ENCODE results near the gene SYCE3. TPM values are rescaled to one million over a fixed set of nuclear protein-coding genes. Genes with fewer than 3 reads are reported as not detected.

The SYCE3 gene
- total and polyA plus RNA-seq, 9 of the 15 experiments (the other 6 are each of a cell fraction or from before 2014, with no cell fraction given), result 0.56 TPM; not detected in 8

DNA sequence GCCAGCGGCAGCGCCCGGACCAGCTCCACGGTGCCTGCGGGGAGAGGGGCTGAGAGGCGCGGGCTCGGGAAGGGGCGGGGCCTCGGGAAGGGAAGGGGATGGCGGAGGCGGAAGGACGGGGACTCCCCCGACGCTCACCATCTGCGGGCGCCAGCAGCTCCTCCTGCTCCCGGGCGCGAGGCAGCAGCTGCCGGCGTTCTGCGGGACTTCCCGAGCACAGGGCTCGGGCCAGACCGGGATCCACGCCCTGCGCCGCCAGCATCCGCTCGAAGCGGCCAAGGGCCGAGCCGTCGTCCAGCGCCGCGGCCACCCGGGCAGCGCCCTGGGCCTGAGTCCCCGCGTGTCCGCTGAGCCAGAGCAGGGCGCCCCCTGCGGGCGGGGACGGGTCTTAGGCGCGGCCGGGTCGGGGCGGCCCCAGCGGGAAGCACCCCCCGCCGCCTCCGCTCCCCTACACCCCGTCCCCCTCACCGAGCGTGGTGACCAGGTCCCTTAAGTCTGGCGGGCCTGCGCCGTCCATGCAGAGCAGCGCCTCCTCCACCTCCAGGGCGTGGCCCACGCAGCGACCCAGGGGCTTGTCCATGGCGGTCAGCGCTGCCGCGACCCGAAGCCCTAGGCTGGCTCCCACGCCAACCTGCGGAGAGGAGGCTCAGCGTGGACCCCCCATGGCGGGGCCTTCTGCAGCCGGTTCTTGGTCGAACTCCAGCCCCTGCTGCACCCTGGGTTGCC, 36.4 kb downstream of the SYCE3 start (continued):
- TF ChIP-seq, protein P1, sequence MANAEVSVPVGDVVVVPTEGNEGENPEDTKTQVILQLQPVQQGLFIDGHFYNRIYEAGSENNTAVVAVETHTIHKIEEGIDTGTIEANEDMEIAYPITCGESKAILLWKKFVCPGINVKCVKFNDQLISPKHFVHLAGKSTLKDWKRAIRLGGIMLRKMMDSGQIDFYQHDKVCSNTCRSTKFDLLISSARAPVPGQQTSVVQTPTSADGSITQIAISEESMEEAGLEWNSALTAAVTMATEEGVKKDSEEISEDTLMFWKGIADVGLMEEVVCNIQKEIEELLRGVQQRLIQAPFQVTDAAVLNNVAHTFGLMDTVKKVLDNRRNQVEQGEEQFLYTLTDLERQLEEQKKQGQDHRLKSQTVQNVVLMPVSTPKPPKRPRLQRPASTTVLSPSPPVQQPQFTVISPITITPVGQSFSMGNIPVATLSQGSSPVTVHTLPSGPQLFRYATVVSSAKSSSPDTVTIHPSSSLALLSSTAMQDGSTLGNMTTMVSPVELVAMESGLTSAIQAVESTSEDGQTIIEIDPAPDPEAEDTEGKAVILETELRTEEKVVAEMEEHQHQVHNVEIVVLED (CRISPR knock-in tag; IDR thresholded peaks at IDR 0.05), result no peak
- TF ChIP-seq ZNF445 (CRISPR knock-in tag; IDR thresholded peaks at IDR 0.05; ENCODE audit: low read depth) (no peak), KLF13 (tag; IDR thresholded peaks at IDR 0.05; ENCODE audit: borderline replicate concordance, low read depth) (no peak), NFIX (CRISPR knock-in tag; IDR thresholded peaks at IDR 0.05; ENCODE audit: low read depth) (no peak), ZNF436 (CRISPR knock-in tag; IDR thresholded peaks at IDR 0.05) (no peak), SIN3A (IDR thresholded peaks at IDR 0.05; ENCODE audit: borderline replicate concordance in 2 of 2, control insufficient read depth in 1 of 2, low read depth in 2 of 2, low read length in 2 of 2) (no peak; a peak in 2 of 4 replicates), SETDB1 (IDR thresholded peaks at IDR 0.05; ENCODE audit: low read length) (no peak), TSC22D4 (tag; IDR thresholded peaks at IDR 0.05) (no peak), POU5F1 (IDR thresholded peaks at IDR 0.05; ENCODE audit: borderline replicate concordance, low read depth, low read length, partially characterized antibody) (no peak), JUN (IDR thresholded peaks at IDR 0.05; ENCODE audit: borderline replicate concordance, low read depth, low read length) (no peak), JUN (CRISPR knock-in tag; IDR thresholded peaks at IDR 0.05; ENCODE audit: borderline replicate concordance) (0 out of 2 replicates have a peak, but pooled peaks have one; percentile 28), SMARCB1 (IDR thresholded peaks at IDR 0.05; ENCODE audit: insufficient read length, low read depth) (no peak), EP300 (IDR thresholded peaks at IDR 0.05; ENCODE audit: low read length) (no peak), GABPB1 (CRISPR knock-in tag; IDR thresholded peaks at IDR 0.05) (no peak), HMG20A (CRISPR knock-in tag; conservative IDR thresholded peaks at IDR 0.05) (no peak), ZFP1 (CRISPR knock-in tag; IDR thresholded peaks at IDR 0.05) (no peak)
- TF ChIP-seq, protein P2, sequence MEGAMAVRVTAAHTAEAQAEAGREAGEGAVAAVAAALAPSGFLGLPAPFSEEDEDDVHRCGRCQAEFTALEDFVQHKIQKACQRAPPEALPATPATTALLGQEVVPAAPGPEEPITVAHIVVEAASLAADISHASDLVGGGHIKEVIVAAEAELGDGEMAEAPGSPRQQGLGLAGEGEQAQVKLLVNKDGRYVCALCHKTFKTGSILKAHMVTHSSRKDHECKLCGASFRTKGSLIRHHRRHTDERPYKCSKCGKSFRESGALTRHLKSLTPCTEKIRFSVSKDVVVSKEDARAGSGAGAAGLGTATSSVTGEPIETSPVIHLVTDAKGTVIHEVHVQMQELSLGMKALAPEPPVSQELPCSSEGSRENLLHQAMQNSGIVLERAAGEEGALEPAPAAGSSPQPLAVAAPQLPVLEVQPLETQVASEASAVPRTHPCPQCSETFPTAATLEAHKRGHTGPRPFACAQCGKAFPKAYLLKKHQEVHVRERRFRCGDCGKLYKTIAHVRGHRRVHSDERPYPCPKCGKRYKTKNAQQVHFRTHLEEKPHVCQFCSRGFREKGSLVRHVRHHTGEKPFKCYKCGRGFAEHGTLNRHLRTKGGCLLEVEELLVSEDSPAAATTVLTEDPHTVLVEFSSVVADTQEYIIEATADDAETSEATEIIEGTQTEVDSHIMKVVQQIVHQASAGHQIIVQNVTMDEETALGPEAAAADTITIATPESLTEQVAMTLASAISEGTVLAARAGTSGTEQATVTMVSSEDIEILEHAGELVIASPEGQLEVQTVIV (CRISPR knock-in tag; IDR thresholded peaks at IDR 0.05; ENCODE audit: borderline replicate concordance), result 0 out of 2 replicates have a peak, but pooled peaks have one; percentile 39
- TF ChIP-seq, protein P3, sequence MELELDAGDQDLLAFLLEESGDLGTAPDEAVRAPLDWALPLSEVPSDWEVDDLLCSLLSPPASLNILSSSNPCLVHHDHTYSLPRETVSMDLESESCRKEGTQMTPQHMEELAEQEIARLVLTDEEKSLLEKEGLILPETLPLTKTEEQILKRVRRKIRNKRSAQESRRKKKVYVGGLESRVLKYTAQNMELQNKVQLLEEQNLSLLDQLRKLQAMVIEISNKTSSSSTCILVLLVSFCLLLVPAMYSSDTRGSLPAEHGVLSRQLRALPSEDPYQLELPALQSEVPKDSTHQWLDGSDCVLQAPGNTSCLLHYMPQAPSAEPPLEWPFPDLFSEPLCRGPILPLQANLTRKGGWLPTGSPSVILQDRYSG (tag; conservative IDR thresholded peaks at IDR 0.05; ENCODE audit: low read depth), result no peak
- TF ChIP-seq, protein P4, sequence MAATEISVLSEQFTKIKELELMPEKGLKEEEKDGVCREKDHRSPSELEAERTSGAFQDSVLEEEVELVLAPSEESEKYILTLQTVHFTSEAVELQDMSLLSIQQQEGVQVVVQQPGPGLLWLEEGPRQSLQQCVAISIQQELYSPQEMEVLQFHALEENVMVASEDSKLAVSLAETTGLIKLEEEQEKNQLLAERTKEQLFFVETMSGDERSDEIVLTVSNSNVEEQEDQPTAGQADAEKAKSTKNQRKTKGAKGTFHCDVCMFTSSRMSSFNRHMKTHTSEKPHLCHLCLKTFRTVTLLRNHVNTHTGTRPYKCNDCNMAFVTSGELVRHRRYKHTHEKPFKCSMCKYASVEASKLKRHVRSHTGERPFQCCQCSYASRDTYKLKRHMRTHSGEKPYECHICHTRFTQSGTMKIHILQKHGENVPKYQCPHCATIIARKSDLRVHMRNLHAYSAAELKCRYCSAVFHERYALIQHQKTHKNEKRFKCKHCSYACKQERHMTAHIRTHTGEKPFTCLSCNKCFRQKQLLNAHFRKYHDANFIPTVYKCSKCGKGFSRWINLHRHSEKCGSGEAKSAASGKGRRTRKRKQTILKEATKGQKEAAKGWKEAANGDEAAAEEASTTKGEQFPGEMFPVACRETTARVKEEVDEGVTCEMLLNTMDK (IDR thresholded peaks at IDR 0.05; ENCODE audit: borderline replicate concordance, insufficient read depth, low read depth, low read length, poor library complexity, severe bottlenecking), result peak; percentile 92

Measured in K562 (cell line).